SK-N-SH treated with all-trans-retinoic acid at 6 μM for 48 hours (cell line): ENCODE measurements around the gene NDRG4.

Experiments used
- ATAC-seq: fragments of 200-7000 bp; cut with Tn5 transposase; 3 replicates; pipeline ENCODE4 v1.9.1; 2020; ENCODE audit warnings: mild to moderate bottlenecking, moderate library complexity
- ARNTL ChIP-seq: fragments of 450-650 bp; formaldehyde crosslinking; IDR thresholded peaks from 2 replicates; pipeline ENCODE4 v1.5.0; 2020; ENCODE audit warnings: low read depth, mild to moderate bottlenecking, moderate library complexity, borderline replicate concordance
- BACH2 ChIP-seq: fragments of 250-450 bp; sonication (Bioruptor Pico); IDR thresholded peaks from 2 replicates; pipeline ENCODE4 v1.9.0; 2021; ENCODE audit warnings: mild to moderate bottlenecking, borderline replicate concordance
- CSDC2 ChIP-seq: fragments of 250-450 bp; sonication (Bioruptor Pico); IDR thresholded peaks from 2 replicates; pipeline ENCODE4 v1.5.0; 2020; ENCODE audit warnings: mild to moderate bottlenecking, moderate library complexity
- ESRRG ChIP-seq: fragments of 250-450 bp; sonication (Bioruptor Pico); IDR thresholded peaks from 2 replicates; pipeline ENCODE4 v1.6.1; 2021; ENCODE audit warnings: mild to moderate bottlenecking
- GLIS3 ChIP-seq: fragments of 250-450 bp; sonication (Bioruptor Pico); IDR thresholded peaks from 2 replicates; pipeline ENCODE4 v1.5.0; 2020; ENCODE audit warnings: mild to moderate bottlenecking, moderate library complexity
- ISL1 ChIP-seq: fragments of 250-450 bp; sonication (Bioruptor Pico); IDR thresholded peaks from 2 replicates; pipeline ENCODE4 v2.1.2; 2022; ENCODE audit warnings: mild to moderate bottlenecking, moderate library complexity
- OSR1 ChIP-seq: fragments of 250-450 bp; sonication (Bioruptor Pico); IDR thresholded peaks from 2 replicates; pipeline ENCODE4 v1.8.0; 2022; ENCODE audit warnings: moderate library complexity, mild to moderate bottlenecking, inconsistent platforms
- SNAI2 ChIP-seq: fragments of 250-450 bp; sonication (Bioruptor Pico); IDR thresholded peaks from 2 replicates; pipeline ENCODE4 v1.5.0; 2020; ENCODE audit warnings: mild to moderate bottlenecking, moderate library complexity
- TOX ChIP-seq: fragments of 250-450 bp; sonication (Bioruptor Pico); IDR thresholded peaks from 2 replicates; pipeline ENCODE4 v1.8.0; 2021; ENCODE audit warnings: mild to moderate bottlenecking, moderate library complexity, borderline replicate concordance
- ZC3H10 ChIP-seq: fragments of 250-450 bp; sonication (Bioruptor Pico); IDR thresholded peaks from 2 replicates; pipeline ENCODE4 v1.5.1; 2021; ENCODE audit warnings: mild to moderate bottlenecking, moderate library complexity
- ZFP3 ChIP-seq: fragments of 250-450 bp; sonication (Bioruptor Pico); IDR thresholded peaks from 2 replicates; pipeline ENCODE4 v1.5.0; 2020; ENCODE audit warnings: mild to moderate bottlenecking, moderate library complexity
- ZFP30 ChIP-seq: fragments of 450-650 bp; formaldehyde crosslinking; IDR thresholded peaks from 2 replicates; pipeline ENCODE4 v1.5.0; 2022; ENCODE audit warnings: mild to moderate bottlenecking, moderate library complexity
- ZNF70 ChIP-seq: fragments of 450-650 bp; formaldehyde crosslinking; IDR thresholded peaks from 2 replicates; pipeline ENCODE4 v1.5.0; 2020; ENCODE audit warnings: mild to moderate bottlenecking, moderate library complexity
- ZNF8 ChIP-seq: fragments of 450-650 bp; formaldehyde crosslinking; IDR thresholded peaks from 2 replicates; pipeline ENCODE4 v1.5.0; 2020; ENCODE audit warnings: mild to moderate bottlenecking, moderate library complexity
- TF ChIP-seq, protein P1 (sequence below): fragments of 250-450 bp; sonication (Bioruptor Pico); IDR thresholded peaks from 2 replicates; pipeline ENCODE4 v1.5.1; 2020; ENCODE audit warnings: low read depth, mild to moderate bottlenecking, moderate library complexity
- TF ChIP-seq, protein P2 (sequence below): fragments of 250-450 bp; sonication (Bioruptor Pico); IDR thresholded peaks from 2 replicates; pipeline ENCODE4 v1.5.1; 2021; ENCODE audit warnings: mild to moderate bottlenecking, moderate library complexity
- TF ChIP-seq, protein P3 (sequence below): fragments of 250-450 bp; sonication (Bioruptor Pico); IDR thresholded peaks from 2 replicates; pipeline ENCODE4 v1.5.0; 2020; ENCODE audit warnings: mild to moderate bottlenecking, moderate library complexity

The NDRG4 gene

DNA sequence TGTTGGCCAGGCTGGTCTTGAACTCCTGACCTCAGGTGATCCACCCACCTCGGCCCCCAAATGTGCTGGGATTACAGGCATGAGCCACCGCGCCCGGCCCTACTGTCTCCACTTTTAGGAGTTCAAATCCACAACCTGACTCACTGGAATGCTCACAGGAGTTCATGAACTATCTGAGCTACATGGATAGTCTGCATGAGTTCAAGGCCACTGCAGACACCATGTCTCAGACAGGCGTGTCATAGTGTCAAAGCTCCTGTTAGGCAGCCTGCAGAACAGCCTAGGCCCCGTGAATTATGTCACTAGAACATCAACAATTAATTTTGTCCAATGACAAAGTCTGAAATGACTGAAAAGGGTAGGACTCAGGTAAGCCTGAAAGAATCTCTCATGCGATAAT lies 38.3 kb upstream of the NDRG4 start:
- no peak for ATAC-seq

DNA sequence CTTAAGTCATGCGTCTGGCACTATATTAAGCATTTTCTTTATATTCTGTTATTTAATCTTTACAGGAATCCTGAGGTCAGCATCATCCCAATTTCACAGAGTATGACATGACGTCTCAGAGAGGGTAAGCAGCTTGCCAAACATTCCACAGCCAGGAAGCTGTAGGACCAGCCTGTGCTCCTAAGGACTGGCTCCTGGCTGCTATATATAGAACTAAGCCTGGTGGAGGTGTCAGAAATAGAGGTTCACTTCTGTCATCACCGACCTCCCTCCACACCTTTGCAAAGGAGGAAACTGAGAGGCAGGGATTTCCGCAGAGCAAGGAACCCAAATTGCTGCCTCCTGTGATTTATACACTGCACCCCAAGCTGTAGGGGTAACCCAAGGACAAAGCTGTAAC lies 37.9 kb upstream of the NDRG4 start:
- ATAC-seq = no peak
- no peak for TF ChIP-seq TOX

More for the DNA sequence above, 38.3 kb upstream of the NDRG4 start:
- TF ChIP-seq ZC3H10 (CRISPR knock-in tag) (no peak), ARNTL (no peak), ZFP3 (CRISPR knock-in tag) (no peak), SNAI2 (CRISPR knock-in tag) (no peak), BACH2 (CRISPR knock-in tag) (no peak)
- TF ChIP-seq, protein P1, sequence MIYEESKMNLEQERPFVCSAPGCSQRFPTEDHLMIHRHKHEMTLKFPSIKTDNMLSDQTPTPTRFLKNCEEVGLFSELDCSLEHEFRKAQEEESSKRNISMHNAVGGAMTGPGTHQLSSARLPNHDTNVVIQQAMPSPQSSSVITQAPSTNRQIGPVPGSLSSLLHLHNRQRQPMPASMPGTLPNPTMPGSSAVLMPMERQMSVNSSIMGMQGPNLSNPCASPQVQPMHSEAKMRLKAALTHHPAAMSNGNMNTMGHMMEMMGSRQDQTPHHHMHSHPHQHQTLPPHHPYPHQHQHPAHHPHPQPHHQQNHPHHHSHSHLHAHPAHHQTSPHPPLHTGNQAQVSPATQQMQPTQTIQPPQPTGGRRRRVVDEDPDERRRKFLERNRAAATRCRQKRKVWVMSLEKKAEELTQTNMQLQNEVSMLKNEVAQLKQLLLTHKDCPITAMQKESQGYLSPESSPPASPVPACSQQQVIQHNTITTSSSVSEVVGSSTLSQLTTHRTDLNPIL (CRISPR knock-in tag) = no peak
- TF ChIP-seq, protein P2, sequence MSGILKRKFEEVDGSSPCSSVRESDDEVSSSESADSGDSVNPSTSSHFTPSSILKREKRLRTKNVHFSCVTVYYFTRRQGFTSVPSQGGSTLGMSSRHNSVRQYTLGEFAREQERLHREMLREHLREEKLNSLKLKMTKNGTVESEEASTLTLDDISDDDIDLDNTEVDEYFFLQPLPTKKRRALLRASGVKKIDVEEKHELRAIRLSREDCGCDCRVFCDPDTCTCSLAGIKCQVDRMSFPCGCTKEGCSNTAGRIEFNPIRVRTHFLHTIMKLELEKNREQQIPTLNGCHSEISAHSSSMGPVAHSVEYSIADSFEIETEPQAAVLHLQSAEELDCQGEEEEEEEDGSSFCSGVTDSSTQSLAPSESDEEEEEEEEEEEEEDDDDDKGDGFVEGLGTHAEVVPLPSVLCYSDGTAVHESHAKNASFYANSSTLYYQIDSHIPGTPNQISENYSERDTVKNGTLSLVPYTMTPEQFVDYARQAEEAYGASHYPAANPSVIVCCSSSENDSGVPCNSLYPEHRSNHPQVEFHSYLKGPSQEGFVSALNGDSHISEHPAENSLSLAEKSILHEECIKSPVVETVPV = no peak

DNA sequence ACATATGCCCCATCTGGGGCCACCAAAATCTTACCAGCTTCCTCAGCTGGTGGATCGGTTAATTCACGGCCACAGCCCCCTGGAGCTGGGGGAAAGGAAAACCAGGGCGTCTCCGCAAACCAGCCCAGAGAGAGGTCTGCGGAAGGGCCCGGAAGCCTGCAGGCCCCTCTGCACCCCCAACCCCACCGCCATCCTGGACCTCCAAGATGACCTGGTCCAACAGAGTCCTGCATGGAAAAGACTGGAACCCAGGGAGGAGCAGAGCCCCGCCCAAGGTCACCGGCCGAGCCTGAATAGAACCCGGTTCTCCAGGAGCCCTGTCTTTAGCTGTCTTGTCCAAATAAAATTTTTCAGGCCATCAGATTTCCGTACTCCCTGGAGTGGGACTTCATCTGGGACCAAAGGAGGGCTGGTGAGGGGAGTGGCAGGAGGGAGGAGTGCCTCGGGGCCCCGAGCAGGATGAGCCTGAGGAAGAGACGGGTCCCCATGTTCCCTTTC lies 37.4 kb upstream of the NDRG4 start:
- ATAC-seq = no peak
- no peak for TF ChIP-seq ISL1 (CRISPR knock-in tag)
- no peak for TF ChIP-seq ESRRG
- no peak for TF ChIP-seq TOX
- TF ChIP-seq ZFP30 (CRISPR knock-in tag) = no peak

DNA sequence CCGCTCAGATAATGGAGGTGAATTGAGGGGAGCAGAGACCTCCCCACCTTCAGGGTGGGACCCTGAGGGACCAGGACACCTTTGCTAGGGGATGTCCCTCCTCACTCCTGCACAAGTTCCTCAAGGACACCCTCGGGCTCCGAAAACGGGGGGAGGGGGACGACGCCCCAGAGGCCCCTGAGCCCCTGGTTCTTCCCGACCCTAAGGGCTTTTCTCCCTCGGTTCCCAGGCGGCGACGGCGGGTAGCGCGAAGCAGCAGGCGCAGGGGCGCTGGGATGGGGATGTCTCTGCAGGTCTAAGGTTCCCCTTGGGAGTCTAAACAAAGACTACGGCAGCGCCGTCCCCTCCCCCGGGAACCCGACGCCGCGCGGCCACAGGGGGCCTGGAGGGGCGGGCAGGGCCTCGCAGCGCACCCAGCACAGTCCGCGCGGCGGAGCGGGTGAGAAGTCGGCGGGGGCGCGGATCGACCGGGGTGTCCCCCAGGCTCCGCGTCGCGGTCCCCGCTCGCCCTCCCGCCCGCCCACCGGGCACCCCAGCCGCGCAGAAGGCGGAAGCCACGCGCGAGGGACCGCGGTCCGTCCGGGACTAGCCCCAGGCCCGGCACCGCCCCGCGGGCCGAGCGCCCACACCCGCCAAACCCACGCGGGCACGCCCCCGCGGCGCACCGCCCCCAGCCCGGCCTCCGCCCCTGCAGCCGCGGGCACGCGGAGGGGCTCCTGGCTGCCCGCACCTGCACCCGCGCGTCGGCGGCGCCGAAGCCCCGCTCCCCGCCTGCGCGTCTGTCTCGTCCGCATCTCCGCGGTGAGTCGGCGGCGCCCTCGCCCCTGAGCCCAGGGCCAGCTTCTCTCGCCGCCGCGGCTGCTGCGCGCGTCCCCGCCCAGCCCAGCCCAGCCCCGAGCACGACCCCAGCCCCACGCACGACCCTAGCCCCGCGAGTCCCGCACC lies 36.7 kb upstream of the NDRG4 start:
- ATAC-seq = peak; percentile 10; the same call in 1 of the 3 replicates
- TF ChIP-seq BACH2 (CRISPR knock-in tag) = no peak
- TF ChIP-seq, protein P2 = no peak
- TF ChIP-seq ZC3H10 (CRISPR knock-in tag) = no peak
- no peak for TF ChIP-seq ESRRG
- no peak for TF ChIP-seq OSR1 (CRISPR knock-in tag)
- TF ChIP-seq, protein P3, sequence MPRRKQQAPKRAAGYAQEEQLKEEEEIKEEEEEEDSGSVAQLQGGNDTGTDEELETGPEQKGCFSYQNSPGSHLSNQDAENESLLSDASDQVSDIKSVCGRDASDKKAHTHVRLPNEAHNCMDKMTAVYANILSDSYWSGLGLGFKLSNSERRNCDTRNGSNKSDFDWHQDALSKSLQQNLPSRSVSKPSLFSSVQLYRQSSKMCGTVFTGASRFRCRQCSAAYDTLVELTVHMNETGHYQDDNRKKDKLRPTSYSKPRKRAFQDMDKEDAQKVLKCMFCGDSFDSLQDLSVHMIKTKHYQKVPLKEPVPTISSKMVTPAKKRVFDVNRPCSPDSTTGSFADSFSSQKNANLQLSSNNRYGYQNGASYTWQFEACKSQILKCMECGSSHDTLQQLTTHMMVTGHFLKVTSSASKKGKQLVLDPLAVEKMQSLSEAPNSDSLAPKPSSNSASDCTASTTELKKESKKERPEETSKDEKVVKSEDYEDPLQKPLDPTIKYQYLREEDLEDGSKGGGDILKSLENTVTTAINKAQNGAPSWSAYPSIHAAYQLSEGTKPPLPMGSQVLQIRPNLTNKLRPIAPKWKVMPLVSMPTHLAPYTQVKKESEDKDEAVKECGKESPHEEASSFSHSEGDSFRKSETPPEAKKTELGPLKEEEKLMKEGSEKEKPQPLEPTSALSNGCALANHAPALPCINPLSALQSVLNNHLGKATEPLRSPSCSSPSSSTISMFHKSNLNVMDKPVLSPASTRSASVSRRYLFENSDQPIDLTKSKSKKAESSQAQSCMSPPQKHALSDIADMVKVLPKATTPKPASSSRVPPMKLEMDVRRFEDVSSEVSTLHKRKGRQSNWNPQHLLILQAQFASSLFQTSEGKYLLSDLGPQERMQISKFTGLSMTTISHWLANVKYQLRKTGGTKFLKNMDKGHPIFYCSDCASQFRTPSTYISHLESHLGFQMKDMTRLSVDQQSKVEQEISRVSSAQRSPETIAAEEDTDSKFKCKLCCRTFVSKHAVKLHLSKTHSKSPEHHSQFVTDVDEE (CRISPR knock-in tag) = no peak
- no peak for TF ChIP-seq ZNF70 (CRISPR knock-in tag)
- TF ChIP-seq CSDC2 (CRISPR knock-in tag) = no peak
- no peak for TF ChIP-seq GLIS3 (CRISPR knock-in tag)
- no peak for TF ChIP-seq ISL1 (CRISPR knock-in tag)
- no peak for TF ChIP-seq ARNTL
- no peak for TF ChIP-seq ZNF8 (CRISPR knock-in tag)

DNA sequence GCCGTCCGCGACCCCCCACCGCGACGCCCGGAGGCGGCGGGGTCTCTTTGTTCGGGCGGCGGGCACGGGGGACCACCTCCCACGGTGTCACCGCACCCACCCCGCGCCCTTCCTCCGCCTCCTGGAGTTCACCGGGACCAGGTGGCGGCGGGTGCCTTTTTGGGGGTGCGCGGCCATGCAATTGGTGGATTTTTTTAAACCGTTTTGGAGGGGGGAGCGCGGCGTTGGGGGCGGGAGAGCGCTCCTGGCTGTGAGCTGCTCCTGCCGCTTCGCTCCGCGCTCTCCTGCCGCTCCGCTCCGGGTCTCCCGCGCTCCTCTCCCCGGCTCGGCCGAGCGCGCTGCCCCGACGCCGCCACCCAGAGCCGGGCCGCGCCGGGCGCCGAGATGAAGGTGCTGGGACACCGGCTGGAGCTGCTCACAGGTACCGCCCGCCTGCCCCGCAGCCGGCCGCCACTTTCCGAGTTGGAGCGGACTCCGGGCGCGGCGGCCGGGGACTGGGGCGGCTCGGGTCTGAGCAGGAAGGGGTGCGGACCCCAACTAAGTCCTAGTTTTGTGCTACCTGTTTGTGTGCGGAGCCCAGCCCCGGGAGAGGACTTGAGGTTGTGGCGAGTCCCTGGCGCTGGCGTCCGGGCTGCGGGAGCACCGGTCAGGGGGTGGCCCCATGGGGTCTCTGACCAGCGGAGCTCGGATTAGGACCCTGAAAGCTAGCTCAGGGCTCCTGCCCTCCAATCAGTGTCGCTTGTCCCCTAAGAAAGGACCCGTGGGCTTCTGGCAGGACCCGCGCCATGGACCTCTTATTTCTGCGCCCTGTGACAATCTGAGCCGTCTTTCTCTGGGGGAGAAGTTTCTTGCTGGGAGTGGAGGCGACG lies 35.7 kb upstream of the NDRG4 start:
- ATAC-seq = peak; percentile 72
- no peak for TF ChIP-seq SNAI2 (CRISPR knock-in tag)
- TF ChIP-seq ISL1 (CRISPR knock-in tag) = no peak
- no peak for TF ChIP-seq ZNF8 (CRISPR knock-in tag)
- no peak for TF ChIP-seq ESRRG
- no peak for TF ChIP-seq ZNF70 (CRISPR knock-in tag)
- TF ChIP-seq GLIS3 (CRISPR knock-in tag) = no peak
- TF ChIP-seq CSDC2 (CRISPR knock-in tag) = no peak
